GM19455 (cell line): ENCODE results near the gene ZNF584.
"Not testable (repeated sequence)": the region's sequence is repeated elsewhere in the genome, so short reads cannot be mapped to it uniquely, and the experiment has no call there.

ENCODE experiments used
- ATAC-seq: cut with Tn5 transposase; IDR thresholded peaks from one replicate; pipeline ENCODE4 v1.9.1; 2021; ENCODE audit not compliant: unreplicated experiment

ZNF584 gene

GRCh38 chr19:58403920-58404478, 4.5 kb upstream of the ZNF584 start:
- not testable (repeated sequence) for ATAC-seq

GRCh38 chr19:58406818-58407657, 1.4 kb upstream of the ZNF584 start:
- ATAC-seq, result no peak

GRCh38 chr19:58407658-58408151, 744 bp upstream of the ZNF584 start:
- ATAC-seq, result no peak

DNA sequence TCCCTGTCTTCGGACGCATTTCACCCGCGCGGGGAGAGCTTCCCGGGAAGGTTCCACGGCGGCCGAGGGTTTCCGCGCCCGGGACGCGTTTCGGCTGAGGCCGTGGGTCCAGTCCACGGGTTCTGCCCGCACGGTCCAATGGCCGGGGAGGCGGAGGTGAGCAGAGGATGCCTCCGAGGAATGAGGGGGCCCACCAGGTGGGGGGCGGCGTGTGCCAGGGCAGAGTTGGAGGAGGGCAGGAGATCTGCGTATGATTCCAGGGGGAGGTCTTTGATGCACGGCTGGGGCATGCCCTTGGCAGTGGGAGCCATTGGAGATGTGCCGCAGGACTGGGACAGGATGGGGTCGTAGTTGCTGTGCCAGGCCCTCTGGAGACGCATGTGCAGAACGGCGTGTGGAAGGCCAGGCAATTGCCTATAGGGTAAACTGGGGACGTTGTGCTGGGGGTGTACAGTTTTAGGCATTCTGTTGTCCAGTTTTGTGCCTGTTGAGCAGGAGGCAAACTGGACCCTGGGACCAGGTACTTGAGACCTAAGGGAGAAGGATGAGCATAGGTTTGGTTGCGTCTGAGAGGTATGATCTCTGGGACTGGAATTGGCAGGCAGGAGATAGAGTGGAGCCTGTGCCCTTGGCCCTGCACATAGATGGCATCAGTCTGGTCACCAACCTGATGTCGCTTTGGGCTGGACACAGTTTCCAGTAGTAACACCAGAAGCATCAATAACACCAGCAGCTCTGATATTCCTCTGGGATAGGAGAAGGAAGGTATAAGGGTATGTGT, 751 bp downstream of the ZNF584 start:
- ATAC-seq, result no peak

- ATAC-seq, result no peak
Observed at GRCh38 chr19:58416604-58417003, 8.2 kb downstream of the ZNF584 start.

DNA sequence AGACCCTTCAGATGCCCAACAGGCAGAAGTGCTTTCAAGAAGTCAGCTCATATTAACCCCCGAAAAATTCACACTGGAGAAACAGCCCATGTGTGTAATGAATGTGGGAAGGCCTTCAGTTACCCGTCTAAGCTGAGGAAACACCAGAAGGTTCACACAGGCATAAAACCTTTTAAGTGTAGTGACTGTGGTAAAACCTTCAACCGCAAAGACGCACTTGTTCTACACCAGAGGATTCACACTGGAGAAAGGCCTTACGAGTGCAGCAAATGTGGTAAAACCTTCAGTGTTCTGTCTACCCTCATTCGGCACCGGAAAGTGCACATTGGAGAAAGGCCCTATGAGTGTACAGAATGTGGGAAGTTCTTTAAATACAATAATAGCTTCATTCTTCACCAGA, 8.6 kb downstream of the ZNF584 start:
- no peak for ATAC-seq

- ATAC-seq, result no peak
Observed at GRCh38 chr19:58428617-58429016, 20.2 kb downstream of the ZNF584 start.

DNA sequence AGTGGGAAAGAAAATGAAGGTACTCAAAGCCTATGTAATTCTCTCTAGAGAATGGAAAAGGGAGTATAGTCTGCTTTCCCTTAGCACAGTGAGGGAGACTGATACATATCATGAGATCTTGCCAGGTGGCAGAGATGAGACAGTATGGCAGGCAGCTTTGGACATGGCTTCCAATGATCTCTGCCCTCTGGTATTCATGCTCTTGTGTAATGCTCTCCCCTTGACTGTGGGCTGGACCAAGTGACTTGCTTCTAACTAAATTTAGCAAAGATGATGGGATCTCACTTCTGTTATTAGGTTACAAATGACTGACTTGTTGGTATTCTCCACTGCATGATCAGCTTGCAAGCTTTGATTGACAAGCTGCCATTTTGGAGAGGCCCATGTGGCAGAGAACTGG, 21.3 kb downstream of the ZNF584 start:
- ATAC-seq, result no peak

DNA sequence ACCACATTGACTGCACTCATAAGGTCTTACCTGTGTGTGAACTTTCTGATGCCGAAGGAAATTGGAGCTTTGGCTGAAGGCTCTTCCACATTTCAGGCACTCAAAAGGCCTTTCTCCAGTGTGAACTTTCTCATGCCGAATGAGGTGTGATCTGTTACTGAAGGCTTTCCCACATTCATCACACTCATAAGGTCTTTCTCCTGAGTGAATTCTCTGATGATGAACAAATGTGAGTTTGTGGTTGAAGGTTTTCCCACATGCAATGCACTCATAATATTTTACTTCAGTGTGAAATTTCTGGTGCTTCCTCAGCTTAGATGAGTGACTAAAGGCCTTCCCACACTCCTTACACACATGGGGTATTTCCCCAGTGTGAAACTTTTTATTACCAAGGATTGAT, 25.8 kb downstream of the ZNF584 start:
- ATAC-seq, result no peak

DNA sequence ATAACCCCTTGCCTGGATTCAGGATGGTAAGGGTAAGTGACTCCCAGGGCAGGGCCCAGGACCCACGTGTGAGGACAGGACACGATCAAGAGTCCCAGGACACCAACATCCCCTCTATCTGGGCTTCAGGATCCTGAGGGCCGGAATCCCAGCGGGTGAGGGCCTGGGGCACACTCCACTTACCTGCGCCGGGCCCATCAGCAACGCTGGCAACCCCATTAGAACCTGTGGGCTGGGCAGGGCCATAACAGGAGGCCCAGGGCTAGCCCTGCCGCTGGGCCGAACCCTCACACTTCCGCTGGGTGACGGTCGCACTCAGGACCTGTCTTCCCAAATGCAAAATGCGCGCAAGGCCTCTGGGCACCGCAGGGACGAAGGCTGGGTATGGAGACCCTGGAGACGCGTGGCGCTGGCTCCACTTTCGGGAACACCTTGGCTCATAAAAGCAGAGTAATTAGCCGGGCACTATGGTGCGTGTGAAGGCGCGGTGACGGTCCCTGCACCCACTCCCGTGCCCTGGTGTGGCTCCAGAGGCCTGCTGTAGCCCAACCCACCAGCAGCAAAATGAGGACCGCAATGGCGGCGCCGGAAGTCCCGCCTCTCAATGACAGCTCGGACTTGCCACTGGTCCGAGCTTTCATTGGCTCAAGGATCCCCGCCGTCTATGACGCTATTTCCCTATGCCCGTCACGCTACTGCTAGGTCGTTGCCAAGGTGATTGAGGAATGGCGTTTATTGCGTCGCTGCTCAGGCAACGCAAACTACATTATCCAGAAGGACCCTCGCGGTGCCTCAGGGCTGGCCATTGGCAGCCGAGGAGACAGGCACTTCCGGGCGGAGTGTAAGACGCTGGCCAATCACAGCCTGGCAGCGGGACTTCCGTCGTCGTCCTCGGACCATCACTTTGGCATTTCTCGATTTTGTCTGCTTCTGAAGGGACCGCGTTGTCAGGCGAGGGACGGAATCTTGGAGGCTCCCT, 31.4 kb downstream of the ZNF584 start, which contains the start of gene ZNF132:
Gene ZNF132, minus strand, starts transcription at position 578 of the 979 bp plus-strand sequence. Its CDS starts 332 bp downstream, at position 246.
- peak; percentile 94 for ATAC-seq

DNA sequence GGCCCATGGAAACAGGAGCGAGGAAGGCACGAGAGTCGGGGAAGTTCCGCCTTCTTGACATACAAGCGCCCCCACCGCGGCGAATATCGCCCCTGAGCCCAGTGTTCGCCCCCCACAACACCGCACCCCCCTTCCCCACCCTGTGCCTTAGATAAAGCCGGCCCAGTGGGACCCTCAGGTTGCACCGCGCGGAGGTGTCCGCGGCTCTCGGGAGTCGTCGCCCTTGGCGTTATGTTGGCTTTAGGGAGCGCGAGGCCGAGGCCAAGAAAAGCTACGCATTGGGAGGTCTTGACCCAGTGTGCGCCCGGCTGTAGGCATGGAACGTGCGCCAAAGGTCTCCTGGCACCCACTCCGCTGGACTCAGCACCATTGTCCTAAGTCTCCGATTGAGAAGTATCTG, 32.1 kb downstream of the ZNF584 start:
- ATAC-seq, result no peak

DNA sequence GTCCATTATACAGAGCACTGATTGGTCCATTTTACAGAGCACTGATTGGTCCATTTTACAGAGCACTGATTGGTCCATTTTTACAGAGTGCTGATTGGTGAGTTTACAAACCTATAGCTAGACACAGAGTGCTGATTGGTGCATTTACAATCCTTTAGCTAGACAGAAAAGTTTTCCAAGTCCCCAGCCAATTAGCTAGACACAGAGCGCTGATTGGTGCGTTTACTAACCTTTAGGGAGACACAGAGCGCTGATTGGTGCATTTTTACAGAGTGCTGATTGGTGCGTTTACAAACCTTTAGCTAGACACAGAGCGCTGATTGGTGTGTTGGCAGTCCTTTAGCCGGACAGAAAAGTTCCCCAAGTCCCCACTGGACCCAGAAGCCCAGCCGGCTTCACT, 34.5 kb downstream of the ZNF584 start:
- ATAC-seq, result not testable (repeated sequence)

DNA sequence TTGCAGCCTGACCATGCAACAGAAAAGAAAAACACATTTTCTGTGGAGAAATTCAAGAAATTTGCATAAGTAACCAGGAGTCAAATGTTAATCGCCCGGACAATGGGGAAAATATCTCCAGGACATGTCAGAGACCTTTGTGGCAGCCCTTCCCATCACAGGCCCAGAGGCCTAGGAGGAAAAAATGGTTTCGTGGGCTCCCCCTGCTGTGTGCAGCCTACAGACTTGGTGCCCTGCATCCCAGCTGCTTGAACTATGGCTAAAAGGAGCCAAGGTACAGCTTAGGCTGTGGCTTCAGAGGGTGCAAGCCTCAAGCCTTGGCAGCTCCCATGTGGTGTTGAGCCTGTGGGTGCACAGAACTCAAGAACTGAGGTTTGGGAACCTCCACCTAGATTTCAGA, 40.4 kb downstream of the ZNF584 start:
- ATAC-seq, result not testable (repeated sequence)

GRCh38 chr19:58449980-58450379, 41.5 kb downstream of the ZNF584 start:
- ATAC-seq, result not testable (repeated sequence)

DNA sequence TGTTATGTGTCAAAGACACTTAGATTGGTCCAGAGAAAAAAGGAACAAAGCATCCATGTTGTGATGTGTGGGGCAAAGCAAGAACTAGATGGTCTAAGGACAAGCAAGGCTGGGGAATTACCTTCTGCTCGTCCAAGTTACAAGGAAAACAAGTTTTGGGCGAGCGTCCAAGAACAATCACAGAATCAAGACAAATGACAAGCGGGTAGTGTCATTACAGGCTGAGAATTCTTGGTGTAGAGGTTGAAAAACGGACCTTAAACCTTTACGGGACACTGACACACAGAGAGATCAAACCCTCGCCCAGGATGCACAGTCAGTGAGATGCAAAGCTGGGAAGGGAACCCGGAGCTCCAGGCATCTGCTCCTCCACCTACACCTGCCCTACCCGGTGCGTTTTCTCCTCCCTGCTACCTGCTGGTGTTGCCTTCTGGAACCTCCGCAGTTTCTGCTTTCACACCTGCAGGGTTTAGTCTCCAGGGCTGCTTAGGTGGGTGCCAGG, 42.5 kb downstream of the ZNF584 start:
- ATAC-seq, result no peak

GRCh38 chr19:58451358-58452101, 43.1 kb downstream of the ZNF584 start, which contains the start of gene ZNF324B:
TSS of gene ZNF324B (plus strand) at chr19:58451622. CDS start at chr19:58453702, 2,080 bp downstream.
- peak; percentile 94 for ATAC-seq

- ATAC-seq, result no peak
Observed at GRCh38 chr19:58453743-58454142, 45.3 kb downstream of the ZNF584 start.

DNA sequence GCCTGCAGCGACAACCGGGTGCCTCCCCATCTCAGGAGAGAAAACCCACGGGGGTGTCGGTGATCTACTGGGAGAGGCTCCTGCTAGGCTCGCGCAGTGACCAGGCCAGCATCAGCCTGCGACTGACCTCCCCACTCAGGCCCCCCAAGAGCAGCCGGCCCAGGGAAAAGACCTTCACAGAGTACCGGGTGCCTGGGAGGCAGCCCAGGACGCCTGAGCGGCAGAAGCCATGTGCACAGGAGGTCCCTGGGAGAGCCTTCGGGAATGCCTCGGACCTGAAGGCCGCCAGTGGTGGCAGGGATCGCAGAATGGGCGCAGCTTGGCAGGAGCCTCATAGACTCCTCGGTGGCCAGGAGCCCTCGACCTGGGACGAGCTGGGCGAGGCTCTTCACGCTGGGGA, 46.9 kb downstream of the ZNF584 start:
- ATAC-seq, result no peak

DNA sequence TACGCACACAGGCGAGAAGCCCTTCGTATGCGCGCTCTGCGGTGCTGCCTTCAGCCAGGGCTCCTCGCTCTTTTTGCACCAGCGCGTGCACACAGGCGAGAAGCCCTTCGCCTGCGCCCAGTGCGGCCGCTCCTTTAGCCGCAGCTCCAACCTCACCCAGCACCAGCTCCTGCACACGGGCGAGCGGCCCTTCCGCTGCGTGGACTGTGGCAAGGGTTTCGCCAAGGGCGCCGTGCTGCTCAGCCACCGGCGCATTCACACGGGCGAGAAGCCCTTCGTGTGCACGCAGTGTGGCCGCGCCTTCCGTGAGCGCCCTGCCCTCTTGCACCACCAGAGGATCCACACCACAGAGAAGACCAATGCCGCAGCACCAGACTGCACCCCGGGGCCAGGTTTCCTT, 47.7 kb downstream of the ZNF584 start:
- ATAC-seq, result no peak
